ENCODE data around the gene TTLL9. TPM values are rescaled to one million over a fixed set of nuclear protein-coding genes. Genes with fewer than 3 reads are reported as not detected.

The TTLL9 gene
- total and polyA plus RNA-seq, 2 of the 13 experiments (the other 11 are each of a cell fraction or from before 2014, with no cell fraction given) = not detected

DNA sequence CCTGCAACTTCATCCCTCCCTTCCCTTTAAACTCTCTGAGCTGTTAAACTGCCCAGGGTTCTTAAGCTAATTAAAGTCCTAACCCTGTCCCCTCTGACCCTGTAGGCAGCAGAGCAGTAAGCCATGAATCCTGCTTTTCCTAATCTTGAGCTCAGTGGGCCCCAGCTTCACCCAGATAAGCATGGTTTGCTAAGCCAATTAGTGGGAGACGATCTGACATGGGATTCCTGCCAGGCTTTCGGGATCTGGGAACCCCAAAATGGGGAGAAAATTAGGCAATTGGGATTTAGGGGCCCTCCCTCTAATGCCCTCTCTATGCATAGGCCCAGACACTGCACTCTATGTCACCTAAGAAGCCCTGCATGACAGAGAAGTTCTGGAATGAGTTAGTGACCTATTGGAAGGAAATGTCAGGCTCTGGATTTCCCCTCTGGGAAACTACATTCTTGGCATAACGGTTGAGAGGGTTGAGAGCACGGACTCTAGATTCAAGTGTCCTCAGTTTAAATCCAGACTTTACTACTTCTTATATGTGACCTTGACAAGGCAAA lies 102.1 kb downstream of the TTLL9 start:
- no peaks in the 10 kb centered on the region for H3K9me3 ChIP-seq (ENCODE audit: low read length)
- BruUV-seq (replicated peaks) = no TSS peak
- H3K4me2 ChIP-seq (ENCODE audit: low read depth, low read length) = no peak overlapping the region
- WGBS (ENCODE audit: low lambda C conversion rate) = 3% methylated on average over 4 of the region's 4 CpGs
- no peak overlapping the region for H3K9ac ChIP-seq (ENCODE audit: insufficient read depth, low read depth, low read length)
- intact Hi-C loops (cut with micrococcal nuclease; ENCODE audit: unreplicated experiment) (no loop called here), in situ Hi-C loops (cut with HindIII; ENCODE audit: extremely low pct_ligation_motif_present, low pct_unique_long_range_greater_than_20kb) (no loop called here)
- H3K79me2 ChIP-seq (ENCODE audit: insufficient read depth, low read length) = no peaks in the 10 kb centered on the region
- no peak for ATAC-seq
- no peak overlapping the region for H3K27ac ChIP-seq (ENCODE audit: extremely low read length, insufficient read depth, low read length)
- TF ChIP-seq, protein P1, sequence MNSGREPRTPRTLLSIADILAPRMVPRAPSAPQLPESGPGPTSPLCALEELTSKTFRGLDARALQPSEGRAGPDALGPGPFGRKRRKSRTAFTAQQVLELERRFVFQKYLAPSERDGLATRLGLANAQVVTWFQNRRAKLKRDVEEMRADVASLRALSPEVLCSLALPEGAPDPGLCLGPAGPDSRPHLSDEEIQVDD (CRISPR knock-in tag; IDR thresholded peaks at IDR 0.05; ENCODE audit: borderline replicate concordance) = no peak
- TF ChIP-seq MED1 (CRISPR knock-in tag; IDR thresholded peaks at IDR 0.05) = no peak
- no peak for TF ChIP-seq GZF1 (CRISPR knock-in tag; IDR thresholded peaks at IDR 0.05)
- peaks cover 2 to 5% of the 10 kb centered on the region in 2 experiments; a peak in 3 of 5 replicates for H3K27me3 ChIP-seq (ENCODE audit: control insufficient read depth in 1 of 2, insufficient read depth in 2 of 2, low read length in 2 of 2)
- no peak overlapping the region for H2AFZ ChIP-seq (ENCODE audit: low read length)
- H3K36me3 ChIP-seq (replicated peaks in 1 of 2; ENCODE audit: control insufficient read depth in 1 of 2, insufficient read depth in 2 of 2, low read length in 2 of 2) = no peaks in the 10 kb centered on the region
- H3K4me3 ChIP-seq (replicated peaks in 1 of 3; ENCODE audit: insufficient read depth in 1 of 3, low read depth in 2 of 3, low read length in 3 of 3) = no peak overlapping the region
- ChIA-PET POLR2A (interaction anchor here (1.4 kb wide), 1 partner anchor 20 kb away, joined by 3 read pairs; the partner anchor contains the start of gene PDRG1), CTCF (ENCODE audit: low intra/inter-chr PET ratio, low total read pairs) (no interaction called here)
- DNase-seq (ENCODE audit: low spot score) = no peak
- no peaks in the 10 kb centered on the region; the same call in 1 of the 2 replicates for H4K20me1 ChIP-seq (ENCODE audit: insufficient read depth, low read length)
- no peaks in the 10 kb centered on the region for H3K4me1 ChIP-seq (ENCODE audit: insufficient read depth, low read length)
- no peak for FAIRE-seq

- no peaks in the 10 kb centered on the region for H3K9me3 ChIP-seq (ENCODE audit: low read length)
- no TSS peak for BruUV-seq (replicated peaks)
- H3K4me3 ChIP-seq (replicated peaks in 1 of 3; ENCODE audit: insufficient read depth in 1 of 3, low read depth in 2 of 3, low read length in 3 of 3) = no peak overlapping the region
- DNase-seq (ENCODE audit: low spot score) (no peak), FAIRE-seq (no peak), ATAC-seq (no peak)
- no peak overlapping the region for H3K4me2 ChIP-seq (ENCODE audit: low read depth, low read length)
- TF ChIP-seq ELF3 (CRISPR knock-in tag; IDR thresholded peaks at IDR 0.05) (no peak), ZNF629 (CRISPR knock-in tag; conservative IDR thresholded peaks at IDR 0.05) (peak; percentile 55)
- H3K27me3 ChIP-seq (ENCODE audit: control insufficient read depth in 1 of 2, insufficient read depth in 2 of 2, low read length in 2 of 2) = peaks cover 2 to 5% of the 10 kb centered on the region in 2 experiments; a peak in 3 of 5 replicates
- WGBS (ENCODE audit: low lambda C conversion rate) = 33% methylated on average over 2 of the region's 2 CpGs
- intact Hi-C loops (cut with micrococcal nuclease; ENCODE audit: unreplicated experiment) (no loop called here), in situ Hi-C loops (cut with HindIII; ENCODE audit: extremely low pct_ligation_motif_present, low pct_unique_long_range_greater_than_20kb) (no loop called here)
- ChIA-PET CTCF (ENCODE audit: low intra/inter-chr PET ratio, low total read pairs) (no interaction called here), POLR2A (no interaction called here)
- no peak overlapping the region for H3K9ac ChIP-seq (ENCODE audit: insufficient read depth, low read depth, low read length)
- H3K27ac ChIP-seq (ENCODE audit: extremely low read length, insufficient read depth, low read length) = no peak overlapping the region
- H3K4me1 ChIP-seq (ENCODE audit: insufficient read depth, low read length) = no peaks in the 10 kb centered on the region
- H4K20me1 ChIP-seq (ENCODE audit: insufficient read depth, low read length) = no peaks in the 10 kb centered on the region
- no peaks in the 10 kb centered on the region for H3K36me3 ChIP-seq (replicated peaks in 1 of 2; ENCODE audit: control insufficient read depth in 1 of 2, insufficient read depth in 2 of 2, low read length in 2 of 2)
- H3K79me2 ChIP-seq (ENCODE audit: insufficient read depth, low read length) = no peaks in the 10 kb centered on the region
- no peak overlapping the region for H2AFZ ChIP-seq (ENCODE audit: low read length)
These were observed 103.9 kb downstream of the TTLL9 start for GRCh38 chr20:31974296-31974695.

Measured in HepG2 (cell line).